Measurements from ENCODE around the gene SYS1.

- TF ChIP-seq, protein P1, sequence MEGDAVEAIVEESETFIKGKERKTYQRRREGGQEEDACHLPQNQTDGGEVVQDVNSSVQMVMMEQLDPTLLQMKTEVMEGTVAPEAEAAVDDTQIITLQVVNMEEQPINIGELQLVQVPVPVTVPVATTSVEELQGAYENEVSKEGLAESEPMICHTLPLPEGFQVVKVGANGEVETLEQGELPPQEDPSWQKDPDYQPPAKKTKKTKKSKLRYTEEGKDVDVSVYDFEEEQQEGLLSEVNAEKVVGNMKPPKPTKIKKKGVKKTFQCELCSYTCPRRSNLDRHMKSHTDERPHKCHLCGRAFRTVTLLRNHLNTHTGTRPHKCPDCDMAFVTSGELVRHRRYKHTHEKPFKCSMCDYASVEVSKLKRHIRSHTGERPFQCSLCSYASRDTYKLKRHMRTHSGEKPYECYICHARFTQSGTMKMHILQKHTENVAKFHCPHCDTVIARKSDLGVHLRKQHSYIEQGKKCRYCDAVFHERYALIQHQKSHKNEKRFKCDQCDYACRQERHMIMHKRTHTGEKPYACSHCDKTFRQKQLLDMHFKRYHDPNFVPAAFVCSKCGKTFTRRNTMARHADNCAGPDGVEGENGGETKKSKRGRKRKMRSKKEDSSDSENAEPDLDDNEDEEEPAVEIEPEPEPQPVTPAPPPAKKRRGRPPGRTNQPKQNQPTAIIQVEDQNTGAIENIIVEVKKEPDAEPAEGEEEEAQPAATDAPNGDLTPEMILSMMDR (IDR thresholded peaks at IDR 0.05; ENCODE audit: insufficient read depth, low read length) = no peak
- TF ChIP-seq, protein P2, sequence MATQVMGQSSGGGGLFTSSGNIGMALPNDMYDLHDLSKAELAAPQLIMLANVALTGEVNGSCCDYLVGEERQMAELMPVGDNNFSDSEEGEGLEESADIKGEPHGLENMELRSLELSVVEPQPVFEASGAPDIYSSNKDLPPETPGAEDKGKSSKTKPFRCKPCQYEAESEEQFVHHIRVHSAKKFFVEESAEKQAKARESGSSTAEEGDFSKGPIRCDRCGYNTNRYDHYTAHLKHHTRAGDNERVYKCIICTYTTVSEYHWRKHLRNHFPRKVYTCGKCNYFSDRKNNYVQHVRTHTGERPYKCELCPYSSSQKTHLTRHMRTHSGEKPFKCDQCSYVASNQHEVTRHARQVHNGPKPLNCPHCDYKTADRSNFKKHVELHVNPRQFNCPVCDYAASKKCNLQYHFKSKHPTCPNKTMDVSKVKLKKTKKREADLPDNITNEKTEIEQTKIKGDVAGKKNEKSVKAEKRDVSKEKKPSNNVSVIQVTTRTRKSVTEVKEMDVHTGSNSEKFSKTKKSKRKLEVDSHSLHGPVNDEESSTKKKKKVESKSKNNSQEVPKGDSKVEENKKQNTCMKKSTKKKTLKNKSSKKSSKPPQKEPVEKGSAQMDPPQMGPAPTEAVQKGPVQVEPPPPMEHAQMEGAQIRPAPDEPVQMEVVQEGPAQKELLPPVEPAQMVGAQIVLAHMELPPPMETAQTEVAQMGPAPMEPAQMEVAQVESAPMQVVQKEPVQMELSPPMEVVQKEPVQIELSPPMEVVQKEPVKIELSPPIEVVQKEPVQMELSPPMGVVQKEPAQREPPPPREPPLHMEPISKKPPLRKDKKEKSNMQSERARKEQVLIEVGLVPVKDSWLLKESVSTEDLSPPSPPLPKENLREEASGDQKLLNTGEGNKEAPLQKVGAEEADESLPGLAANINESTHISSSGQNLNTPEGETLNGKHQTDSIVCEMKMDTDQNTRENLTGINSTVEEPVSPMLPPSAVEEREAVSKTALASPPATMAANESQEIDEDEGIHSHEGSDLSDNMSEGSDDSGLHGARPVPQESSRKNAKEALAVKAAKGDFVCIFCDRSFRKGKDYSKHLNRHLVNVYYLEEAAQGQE (IDR thresholded peaks at IDR 0.05; ENCODE audit: insufficient replicate concordance, low read depth) = no peak
These were observed 44.2 kb downstream of the SYS1 start for GRCh38 chr20:45407067-45407745.
